ENCODE data around the gene R3HDM2.

GRCh38 chr12:57401165-57401564 lies 29.7 kb downstream of the R3HDM2 start:
- TF ChIP-seq CTCF (IDR thresholded peaks at IDR 0.05) (no peak), POLR2A (IDR thresholded peaks at IDR 0.05) (no peak)

Data from adrenal gland (tissue), 5 donors.